Measurements from ENCODE around the gene NEURL1.
A peak's percentile ranks its signal among the peaks of the same experiment; 100 is the strongest.

Gene NEURL1

DNA sequence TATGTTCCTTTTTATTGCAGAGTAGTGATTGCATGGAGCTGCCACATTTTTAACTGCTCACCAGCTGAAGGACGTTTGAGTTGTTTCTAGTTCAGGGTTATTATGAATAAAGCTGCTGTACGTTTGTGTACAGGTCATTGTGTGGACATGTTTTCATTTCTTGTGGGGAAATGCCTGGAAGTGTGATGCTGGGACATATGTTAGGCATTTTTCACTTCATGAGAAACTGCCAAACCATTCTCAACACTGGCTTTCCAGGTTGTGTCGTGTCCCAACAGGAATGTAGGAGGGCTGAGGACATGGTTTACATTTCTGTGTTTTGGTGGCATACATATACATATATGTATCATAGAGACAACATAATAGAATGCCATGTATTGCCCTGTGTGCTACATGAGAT is 73.0 kb downstream of the NEURL1 start:
- no peak for DNase-seq

DNA sequence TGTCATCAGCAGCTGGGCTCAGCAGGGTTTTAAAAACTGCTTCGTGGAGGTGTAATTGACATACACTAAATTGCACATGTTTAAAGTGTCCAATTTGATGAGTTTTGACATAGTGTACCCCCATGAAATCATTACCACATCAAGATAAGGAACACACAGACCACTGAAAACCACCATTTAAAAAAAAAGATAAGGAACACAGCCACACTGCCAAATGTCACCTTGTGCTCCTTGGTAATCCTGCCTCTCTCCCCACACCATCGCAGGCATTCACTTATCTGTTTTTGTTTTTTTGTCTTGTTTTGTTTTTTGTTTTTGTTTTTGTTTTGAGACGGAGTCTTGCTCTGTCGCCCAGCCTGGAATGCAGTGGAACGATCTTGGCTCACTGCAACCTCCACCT is 75.0 kb downstream of the NEURL1 start:
- no peak for DNase-seq

DNA sequence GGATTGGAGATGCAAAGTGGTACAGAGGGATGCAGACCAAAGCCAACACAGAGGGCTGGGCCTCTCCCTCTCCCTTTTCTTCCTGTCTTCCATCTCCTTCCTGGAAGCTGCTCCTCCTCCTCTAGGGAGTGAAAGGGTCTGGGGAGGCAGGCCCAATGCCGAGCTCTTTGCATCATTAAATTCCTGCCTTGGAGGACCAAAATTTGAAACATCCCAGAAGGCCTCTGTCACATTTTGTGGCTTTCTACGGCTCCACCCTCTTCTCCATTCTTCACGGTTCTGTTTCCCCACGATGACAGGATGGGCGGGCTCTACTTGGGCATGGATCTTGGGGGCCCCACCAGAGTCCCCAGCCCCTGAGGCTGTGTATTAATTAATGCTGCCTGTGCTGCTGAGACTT is 76.4 kb downstream of the NEURL1 start:
- no peak for DNase-seq

GRCh38 chr10:103570844-103571655 is 77.5 kb downstream of the NEURL1 start:
- no peak for DNase-seq

DNA sequence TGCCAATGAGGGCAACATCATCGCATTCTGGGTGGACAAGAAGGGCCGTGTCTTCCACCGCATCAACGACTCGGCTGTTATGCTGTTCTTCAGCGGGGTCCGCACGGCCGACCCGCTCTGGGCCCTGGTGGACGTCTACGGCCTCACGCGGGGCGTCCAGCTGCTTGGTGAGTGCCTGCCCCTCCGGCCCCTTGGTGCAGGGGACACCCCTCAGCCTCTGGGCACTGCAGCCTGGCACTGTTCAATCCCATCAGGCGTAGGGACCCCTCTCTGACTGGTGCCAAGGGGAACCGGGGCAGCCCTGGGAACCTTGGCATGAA is 78.1 kb downstream of the NEURL1 start:
- DNase-seq, result no peak

- DNase-seq, result no peak
Measured at GRCh38 chr10:103572347-103573204, 79.1 kb downstream of the NEURL1 start.

DNA sequence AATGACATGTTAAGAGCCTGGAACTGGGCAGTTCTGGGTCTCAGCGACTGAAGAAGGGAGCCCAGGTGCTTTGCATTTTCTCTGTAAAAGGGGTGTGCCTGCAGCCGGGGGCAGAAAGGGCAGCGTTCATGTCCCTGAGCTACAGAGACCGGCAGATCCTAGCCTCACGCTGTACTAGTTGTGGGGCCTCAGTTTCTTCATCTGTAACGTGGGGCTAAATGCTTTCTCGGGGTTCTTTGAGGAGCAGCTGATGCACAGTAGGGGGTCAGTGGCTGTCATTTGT is 79.6 kb downstream of the NEURL1 start:
- DNase-seq, result no peak

DNA sequence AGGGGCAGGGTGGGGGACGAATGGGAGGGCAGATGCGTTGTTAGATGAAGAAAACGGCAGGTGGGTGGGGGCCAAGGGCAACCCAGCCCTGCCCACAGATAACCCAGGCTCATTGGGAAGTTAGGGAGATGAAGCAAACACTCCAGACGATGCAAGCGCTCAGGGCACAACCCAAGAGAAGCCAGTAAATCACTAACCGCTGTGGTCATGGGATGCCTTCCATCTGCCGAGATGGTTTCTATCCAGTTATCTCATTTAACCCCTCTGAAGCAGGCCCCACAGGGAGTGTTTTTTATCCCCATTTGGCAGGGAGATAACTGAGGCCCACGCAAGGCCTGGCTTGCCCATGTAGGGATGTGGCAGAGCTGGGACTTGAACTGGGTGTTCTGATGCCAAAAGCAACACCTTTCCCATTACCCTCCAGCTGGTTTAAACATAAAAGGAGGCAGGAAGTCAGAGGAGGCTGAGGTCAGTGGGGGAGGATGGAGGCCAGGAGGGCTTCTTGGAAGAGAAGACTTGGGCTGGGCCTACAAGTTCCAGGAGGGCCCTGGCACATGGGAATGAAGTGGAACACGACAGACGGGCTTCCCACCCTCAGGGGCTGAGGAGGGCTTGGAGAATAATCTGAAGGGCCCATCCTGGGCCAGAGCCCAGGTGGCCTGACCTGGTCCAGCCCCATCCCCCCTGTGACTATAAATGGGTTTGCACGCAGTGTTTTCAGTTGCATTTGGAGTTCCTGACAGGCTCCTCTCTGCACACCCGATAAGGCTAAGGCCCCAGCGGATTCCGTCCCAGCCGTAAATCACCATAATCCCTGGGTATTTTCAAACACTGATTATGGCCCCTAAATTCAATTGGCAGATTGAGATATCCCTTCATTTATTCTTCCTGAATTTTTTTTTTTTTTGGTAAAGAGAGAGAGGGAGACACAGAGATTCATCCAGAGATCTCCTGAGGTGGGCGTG is 80.9 kb downstream of the NEURL1 start:
- DNase-seq, result no peak

DNA sequence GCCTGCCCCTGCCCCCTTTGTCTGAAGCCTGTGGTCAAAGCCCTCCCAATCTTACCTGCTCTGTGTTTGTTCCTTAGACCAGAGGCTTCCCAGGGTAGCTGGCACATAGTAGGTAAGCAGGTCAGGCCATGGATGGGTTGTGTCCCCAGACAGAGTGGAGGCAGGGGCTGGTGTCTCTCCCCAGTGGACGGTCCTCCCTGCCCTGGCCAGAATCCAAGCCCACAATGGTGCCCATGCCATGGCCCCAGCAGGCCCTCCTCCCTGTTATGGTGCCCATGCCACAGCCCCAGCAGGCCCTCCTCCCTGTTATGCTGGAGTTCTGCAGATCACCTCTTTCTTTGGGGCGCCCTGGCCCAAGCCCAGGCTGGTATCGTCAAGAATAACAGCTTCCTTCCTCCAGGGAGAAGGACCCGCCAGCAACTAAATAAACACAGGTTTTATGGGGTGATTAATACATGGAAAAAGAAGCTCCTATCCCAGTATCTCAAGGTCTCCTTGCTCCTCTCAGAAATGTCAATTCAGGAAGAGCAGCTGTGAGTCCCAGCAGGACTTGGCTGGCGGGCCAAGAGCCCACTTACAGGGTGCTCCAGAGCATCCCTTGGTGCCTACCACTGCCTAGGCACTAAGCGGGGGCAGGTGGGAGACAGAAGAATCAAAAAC is 82.0 kb downstream of the NEURL1 start:
- DNase-seq, result no peak

- no peak for DNase-seq
Measured at GRCh38 chr10:103576076-103576471, 82.6 kb downstream of the NEURL1 start.

- DNase-seq, result no peak
Measured at GRCh38 chr10:103576862-103577261, 83.4 kb downstream of the NEURL1 start.

- no peak for DNase-seq
Measured at GRCh38 chr10:103578782-103579382, 85.4 kb downstream of the NEURL1 start.

GRCh38 chr10:103580011-103580410 is 86.5 kb downstream of the NEURL1 start:
- DNase-seq, result no peak

DNA sequence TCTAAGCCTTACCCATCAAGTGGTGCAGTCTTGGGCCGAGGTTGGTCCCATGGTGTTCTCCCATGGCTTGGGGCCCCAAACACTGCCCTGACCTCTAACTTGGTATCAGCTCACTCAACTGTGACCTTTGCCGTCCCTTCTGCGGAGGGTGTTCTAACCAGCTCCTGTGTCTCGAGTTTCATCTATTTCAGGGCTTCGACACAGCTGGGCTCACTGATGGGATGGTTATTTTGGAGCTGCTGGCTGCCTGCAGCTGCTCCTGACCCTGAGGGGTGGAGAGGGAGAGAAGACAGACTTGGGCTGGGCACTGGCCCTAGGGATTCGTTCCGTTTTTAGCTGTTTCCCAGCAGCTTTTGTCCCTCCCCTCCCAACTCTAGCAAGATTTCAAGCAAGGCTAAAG is 86.9 kb downstream of the NEURL1 start:
- no peak for DNase-seq

GRCh38 chr10:103581499-103581898 is 88.0 kb downstream of the NEURL1 start:
- no peak for DNase-seq

- DNase-seq, result no peak
Measured at GRCh38 chr10:103582331-103583123, 89.0 kb downstream of the NEURL1 start.

DNA sequence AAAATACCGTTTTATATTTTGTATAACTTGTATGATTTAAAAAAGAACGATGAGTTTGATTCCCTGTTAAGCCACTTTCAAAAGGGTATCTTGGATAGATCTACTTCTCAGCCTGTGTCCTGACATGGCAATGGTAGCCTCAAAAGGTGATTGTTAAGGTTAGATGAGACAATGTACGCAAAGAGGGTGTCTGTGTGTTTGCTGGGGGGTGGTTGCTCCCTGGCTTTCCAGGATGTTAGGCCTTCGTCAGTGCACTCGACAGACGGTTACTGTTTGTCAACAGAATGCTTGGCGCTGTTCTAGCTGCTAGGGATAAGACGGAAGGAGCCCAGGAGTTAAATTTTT is 90.3 kb downstream of the NEURL1 start:
- peak in 1 of 2 experiments; percentile 13 for DNase-seq

GRCh38 chr10:103584216-103585010 is 90.9 kb downstream of the NEURL1 start:
- DNase-seq, result peak; percentile 48 to 55

DNA sequence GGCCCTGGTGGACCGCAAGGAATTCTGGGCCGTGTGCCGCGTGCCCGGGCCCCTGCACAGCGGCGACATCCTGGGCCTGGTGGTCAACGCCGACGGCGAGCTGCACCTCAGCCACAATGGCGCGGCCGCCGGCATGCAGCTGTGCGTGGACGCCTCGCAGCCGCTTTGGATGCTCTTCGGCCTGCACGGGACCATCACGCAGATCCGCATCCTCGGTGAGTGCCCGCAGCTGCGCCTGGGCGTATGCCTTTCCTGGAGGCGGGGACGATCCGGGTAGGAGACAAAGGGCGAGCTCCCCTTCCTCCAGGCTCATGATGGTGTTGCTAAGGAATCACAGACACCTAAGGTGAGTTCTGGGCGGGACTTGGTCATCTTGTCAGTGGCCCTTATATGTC is 91.5 kb downstream of the NEURL1 start:
- no peak for DNase-seq

DNA sequence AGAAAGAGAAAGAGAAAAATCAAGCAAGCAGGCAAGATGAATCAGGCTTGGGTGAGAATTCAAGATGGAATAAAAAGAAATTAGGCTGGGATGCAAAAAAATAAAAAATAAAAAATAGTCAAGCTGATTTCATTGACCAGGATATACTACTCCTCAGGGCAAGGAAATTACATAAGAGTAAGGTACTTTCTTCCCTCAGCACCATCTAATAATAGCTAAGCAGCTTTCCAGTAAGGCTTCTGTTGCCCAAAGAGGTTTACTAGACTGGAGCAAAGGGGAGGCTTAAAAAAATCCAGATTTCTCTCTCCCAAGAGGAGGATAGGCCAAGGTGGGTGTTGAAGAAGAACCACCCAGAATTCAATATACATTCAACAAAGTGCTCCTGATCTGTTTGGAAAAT is 93.6 kb downstream of the NEURL1 start:
- DNase-seq, result no peak
